Smooth muscle cell (in vitro differentiated cells): Measurements from ENCODE around the gene JUND. TPM values are rescaled to one million over a fixed set of nuclear protein-coding genes. Genes with fewer than 3 reads are reported as not detected.

Source experiments
- DNase-seq: peaks from one replicate; lab custom pipeline; 2025; ENCODE audit not compliant: unreplicated experiment; lab: John Stamatoyannopoulos, UW
- H2AFZ ChIP-seq: fragments of 200-600 bp; sonication (generic); 2 replicates; pipeline ENCODE4 v1.6.0; 2016; ENCODE audit warnings: antibody characterized with exemption, low read depth, mild to moderate bottlenecking
- H3F3A ChIP-seq: fragments of 200-600 bp; sonication (generic); 2 replicates; pipeline ENCODE4 v1.6.0; 2017; ENCODE audit warnings: antibody characterized with exemption, low read depth
- H3K27ac ChIP-seq: fragments of 200-600 bp; sonication (generic); 2 replicates; pipeline ENCODE4 v1.5.1; 2016; ENCODE audit warnings: low read depth, mild to moderate bottlenecking
- H3K27me3 ChIP-seq: fragments of 200-600 bp; sonication (generic); 2 replicates; pipeline ENCODE4 v1.6.1; 2016; ENCODE audit warnings: low read depth, mild to moderate bottlenecking
- H3K36me3 ChIP-seq: fragments of 200-600 bp; sonication (generic); 2 replicates; pipeline ENCODE4 v1.5.1; 2016; ENCODE audit warnings: low read depth
- H3K4me1 ChIP-seq: fragments of 200-600 bp; sonication (generic); 2 replicates; pipeline ENCODE4 v1.5.1; 2016; ENCODE audit warnings: low read depth
- H3K4me2 ChIP-seq: fragments of 200-600 bp; sonication (generic); 2 replicates; pipeline ENCODE4 v1.6.0; 2016; ENCODE audit warnings: mild to moderate bottlenecking
- H3K4me3 ChIP-seq: fragments of 200-600 bp; sonication (generic); 2 replicates; pipeline ENCODE4 v1.5.1; 2016; ENCODE audit warnings: mild to moderate bottlenecking
- H3K79me2 ChIP-seq: fragments of 200-600 bp; sonication (generic); 2 replicates; pipeline ENCODE4 v1.6.0; 2016; ENCODE audit warnings: low read depth, mild to moderate bottlenecking
- H3K9ac ChIP-seq: fragments of 200-600 bp; sonication (generic); 2 replicates; pipeline ENCODE4 v1.6.0; 2016; ENCODE audit warnings: low read depth
- H3K9me3 ChIP-seq: fragments of 200-600 bp; sonication (generic); replicated peaks from 2 replicates; pipeline ENCODE4 v1.5.1; 2016; ENCODE audit warnings: low read depth
- H4K20me1 ChIP-seq: fragments of 200-600 bp; sonication (generic); 2 replicates; pipeline ENCODE4 v1.6.0; 2016; ENCODE audit warnings: low read depth
- CTCF ChIP-seq: fragments of 200-600 bp; sonication (generic); IDR thresholded peaks from 2 replicates; pipeline ENCODE4 v1.5.1; 2017; ENCODE audit warnings: borderline replicate concordance, mild to moderate bottlenecking, antibody characterized with exemption; ENCODE audit not compliant: insufficient read depth, poor library complexity, severe bottlenecking
- WGBS: methylation state at CpG from one replicate; pipeline ENCODE4 v1.1.7; 2016; ENCODE audit warnings: low lambda C conversion rate; 5-methylcytosine and 5-hydroxymethylcytosine counted together
- polyA plus RNA-seq: library from polyadenylated mRNA; unstranded; fragments of >200 nt; fragmentation: Nextera tagmentation; extraction: Ambion mirVana; gene quantifications from 2 replicates; pipeline ENCODE4 v1.2.1, GENCODE V29; 2016
- total RNA-seq: library from RNA; depleted of rRNA; stranded (reverse); fragments of >200 nt; gene quantifications from 2 replicates; pipeline ENCODE4 v1.2.3, GENCODE V29; 2014

Gene JUND
- total and polyA plus RNA-seq, 2 experiments from 2014 or later = 164 to 464 TPM

DNA sequence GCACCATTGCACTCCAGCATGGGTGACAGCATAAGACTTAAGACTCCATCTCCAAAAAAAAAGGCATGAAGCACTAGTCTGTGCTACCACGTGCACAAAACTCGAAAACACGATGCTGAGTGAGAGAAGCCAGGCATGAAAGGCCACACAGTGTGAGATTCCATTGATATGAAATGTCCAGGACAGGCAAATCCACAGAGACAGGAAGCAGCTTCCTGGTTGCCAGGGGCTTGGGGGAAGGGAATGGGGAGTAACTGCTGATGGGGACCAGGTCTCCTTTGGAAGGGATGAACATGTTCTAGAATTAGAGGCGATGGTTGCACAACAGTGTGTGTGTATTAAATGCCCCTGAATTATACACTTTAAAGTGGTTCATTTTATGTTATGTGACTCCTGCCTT lies 15.9 kb upstream of the JUND start:
- H3K4me2 ChIP-seq = no peak overlapping the region
- H3K27me3 ChIP-seq = no peaks in the 10 kb centered on the region
- H3K27ac ChIP-seq = no peak overlapping the region
- H3F3A ChIP-seq = no peaks in the 10 kb centered on the region
- H3K79me2 ChIP-seq = no peaks in the 10 kb centered on the region
- H3K4me3 ChIP-seq = no peak overlapping the region
- no peaks in the 10 kb centered on the region for H3K9me3 ChIP-seq
- 33% methylated on average over 4 of the region's 4 CpGs for WGBS
- no peak overlapping the region for H2AFZ ChIP-seq
- TF ChIP-seq CTCF = no peak
- no peaks in the 10 kb centered on the region for H4K20me1 ChIP-seq
- DNase-seq = no peak
- H3K9ac ChIP-seq = no peak overlapping the region
- peaks cover 7% of the 10 kb centered on the region for H3K4me1 ChIP-seq
- H3K36me3 ChIP-seq = no peaks in the 10 kb centered on the region

DNA sequence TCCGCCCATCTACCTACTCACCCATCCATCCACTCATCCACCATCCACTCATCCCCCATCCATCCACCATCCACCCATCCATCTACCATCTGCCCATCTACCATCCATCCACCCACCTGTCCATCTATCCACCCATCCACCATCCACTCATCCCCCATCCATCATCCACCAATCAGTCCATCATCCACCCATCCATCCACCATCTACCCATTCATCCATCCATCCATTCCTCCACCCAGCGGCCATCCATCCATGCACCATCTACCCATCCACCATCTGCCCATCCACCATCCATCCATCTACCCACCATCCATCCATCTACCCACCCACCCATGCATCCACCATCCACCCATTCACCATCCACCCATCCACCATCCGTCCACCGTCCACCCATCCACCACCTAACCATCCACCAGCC lies 13.6 kb upstream of the JUND start:
- no peak for TF ChIP-seq CTCF
- H2AFZ ChIP-seq = no peak overlapping the region
- no peaks in the 10 kb centered on the region for H3K9me3 ChIP-seq
- no peak for DNase-seq
- H3K4me3 ChIP-seq = no peak overlapping the region
- H3K9ac ChIP-seq = no peak overlapping the region
- H4K20me1 ChIP-seq = no peaks in the 10 kb centered on the region
- no peaks in the 10 kb centered on the region for H3K79me2 ChIP-seq
- H3K4me1 ChIP-seq = peaks cover 10% of the 10 kb centered on the region
- H3K27me3 ChIP-seq = no peaks in the 10 kb centered on the region
- H3K36me3 ChIP-seq = no peaks in the 10 kb centered on the region
- no peak overlapping the region for H3K4me2 ChIP-seq
- H3F3A ChIP-seq = peaks cover 13% of the 10 kb centered on the region
- WGBS = 81% methylated on average over 4 of the region's 4 CpGs
- H3K27ac ChIP-seq = no peak overlapping the region

GRCh38 chr19:18294467-18294864 lies 13.0 kb upstream of the JUND start:
- Histone ChIP-seq H3K27me3 (no peaks in the 10 kb centered on the region), H3K79me2 (no peaks in the 10 kb centered on the region), H3K27ac (no peak overlapping the region), H3K4me1 (peaks cover 10% of the 10 kb centered on the region), H3K4me2 (no peak overlapping the region), H3K4me3 (no peak overlapping the region), H3K9ac (no peak overlapping the region), H3K9me3 (no peaks in the 10 kb centered on the region), H2AFZ (no peak overlapping the region), H3K36me3 (no peaks in the 10 kb centered on the region), H4K20me1 (no peaks in the 10 kb centered on the region), H3F3A (peaks cover 18% of the 10 kb centered on the region)
- no peak for DNase-seq
- no peak for TF ChIP-seq CTCF
- 64% methylated on average over 9 of the region's 9 CpGs for WGBS

GRCh38 chr19:18293642-18294466 lies 12.4 kb upstream of the JUND start:
- WGBS = 75% methylated on average over 17 of the region's 18 CpGs
- Histone ChIP-seq H2AFZ (no peak overlapping the region), H3K27me3 (no peaks in the 10 kb centered on the region), H3K36me3 (no peaks in the 10 kb centered on the region), H3K9ac (no peak overlapping the region), H3K4me1 (peaks cover 10% of the 10 kb centered on the region), H4K20me1 (no peaks in the 10 kb centered on the region), H3K9me3 (no peaks in the 10 kb centered on the region), H3K4me3 (no peak overlapping the region), H3K79me2 (no peaks in the 10 kb centered on the region), H3F3A (peaks cover 18% of the 10 kb centered on the region), H3K4me2 (no peak overlapping the region), H3K27ac (peak overlapping the region; percentile 98)
- DNase-seq = no peak
- no peak for TF ChIP-seq CTCF
